Tibial artery (tissue), 4 donors: ENCODE data around the gene ZMYM2.
A peak's percentile ranks its signal among the peaks of the same experiment; 100 is the strongest.

ENCODE experiments used
- DNase-seq, 2 donors: peaks; one replicate each; pipeline ENCODE4 v3.0.0-alpha.2; 2019
- H3K27ac ChIP-seq, 2 donors: fragments of 200-600 bp; sonication (generic) in 1 of 2; 1 replicate in 1 of 2; 2 replicates in 1 of 2; pipeline ENCODE4 v1.5.1; 2018 to 2019; ENCODE audit warnings: mild to moderate bottlenecking in 1 of 2
- H3K27me3 ChIP-seq, 2 donors: fragments of 200-600 bp; sonication (generic) in 1 of 2; one replicate each; pipeline versions ENCODE4 v1.5.1 to v1.6.0; 2016 to 2019
- H3K36me3 ChIP-seq, 3 donors: fragments of 200-600 bp; sonication (generic) in 2 of 3; one replicate each; pipeline ENCODE4 v1.5.1; 2016 to 2019; ENCODE audit warnings: mild to moderate bottlenecking in 2 of 3
- H3K4me1 ChIP-seq, 4 donors: fragments of 200-600 bp; sonication (generic) in 2 of 4; 1 replicate in 3 of 4; 2 replicates in 1 of 4; pipeline ENCODE4 v1.5.1; 2016 to 2019
- H3K4me3 ChIP-seq, 2 donors: fragments of 200-600 bp; sonication (generic) in 1 of 2; 1 replicate in 1 of 2; 2 replicates in 1 of 2; pipeline ENCODE4 v1.5.1; 2018 to 2019; ENCODE audit warnings: mild to moderate bottlenecking in 2 of 2
- H3K9me3 ChIP-seq, 3 donors: fragments of 200-600 bp; sonication (generic) in 1 of 3; one replicate each; pipeline ENCODE4 v1.5.1; 2016 to 2019
- intact Hi-C: fragments of 100-400 bp; cut with DNase I; formaldehyde crosslinking; loops from one replicate; pipeline ENCODE4 v1.15.0; 2023; ENCODE audit warnings: low total_unique reads
- TF ChIP-seq, protein P1 (sequence below), 2 experiments: fragments of 200-600 bp in 1 of 2; fragments of 450-650 bp in 1 of 2; IDR thresholded peaks; one replicate each; pipeline ENCODE4 v1.5.1; 2017 to 2019; ENCODE audit warnings: antibody characterized with exemption in 2 of 2, mild to moderate bottlenecking in 1 of 2, moderate library complexity in 1 of 2

The ZMYM2 gene

DNA sequence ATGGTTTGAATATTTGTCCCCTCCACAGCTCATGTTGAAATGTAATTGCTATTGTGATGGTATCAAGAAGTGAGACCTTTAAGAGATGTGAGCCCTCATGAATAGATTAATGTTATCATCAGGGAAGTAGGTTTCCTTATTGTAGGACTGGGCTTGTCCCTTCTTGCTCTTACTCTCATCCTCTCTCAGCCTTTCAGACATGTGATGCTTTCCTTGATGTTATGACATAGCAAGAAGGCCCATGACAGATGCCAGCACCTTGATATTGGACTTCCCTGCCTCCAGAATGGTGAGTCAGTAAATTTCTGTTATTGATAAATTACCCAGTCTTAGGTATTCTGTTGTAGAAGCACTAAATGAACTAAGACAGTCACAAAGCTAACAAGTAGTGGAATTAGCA, 5.7 kb upstream of the ZMYM2 start:
- Histone ChIP-seq H3K27me3 (no peaks in the 10 kb centered on the region), H3K9me3 (no peaks in the 10 kb centered on the region), H3K27ac (no peak overlapping the region), H3K4me1 (no peaks in the 10 kb centered on the region), H3K36me3 (no peaks in the 10 kb centered on the region), H3K4me3 (no peak overlapping the region)
- no peak for DNase-seq
- intact Hi-C loops = no loop called here
- TF ChIP-seq, protein P1, sequence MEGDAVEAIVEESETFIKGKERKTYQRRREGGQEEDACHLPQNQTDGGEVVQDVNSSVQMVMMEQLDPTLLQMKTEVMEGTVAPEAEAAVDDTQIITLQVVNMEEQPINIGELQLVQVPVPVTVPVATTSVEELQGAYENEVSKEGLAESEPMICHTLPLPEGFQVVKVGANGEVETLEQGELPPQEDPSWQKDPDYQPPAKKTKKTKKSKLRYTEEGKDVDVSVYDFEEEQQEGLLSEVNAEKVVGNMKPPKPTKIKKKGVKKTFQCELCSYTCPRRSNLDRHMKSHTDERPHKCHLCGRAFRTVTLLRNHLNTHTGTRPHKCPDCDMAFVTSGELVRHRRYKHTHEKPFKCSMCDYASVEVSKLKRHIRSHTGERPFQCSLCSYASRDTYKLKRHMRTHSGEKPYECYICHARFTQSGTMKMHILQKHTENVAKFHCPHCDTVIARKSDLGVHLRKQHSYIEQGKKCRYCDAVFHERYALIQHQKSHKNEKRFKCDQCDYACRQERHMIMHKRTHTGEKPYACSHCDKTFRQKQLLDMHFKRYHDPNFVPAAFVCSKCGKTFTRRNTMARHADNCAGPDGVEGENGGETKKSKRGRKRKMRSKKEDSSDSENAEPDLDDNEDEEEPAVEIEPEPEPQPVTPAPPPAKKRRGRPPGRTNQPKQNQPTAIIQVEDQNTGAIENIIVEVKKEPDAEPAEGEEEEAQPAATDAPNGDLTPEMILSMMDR (IDR thresholded peaks at IDR 0.05) = no peak

- TF ChIP-seq, protein P1 (IDR thresholded peaks at IDR 0.05) = no peak
- Histone ChIP-seq H3K27ac (no peak overlapping the region), H3K4me3 (no peak overlapping the region), H3K9me3 (no peaks in the 10 kb centered on the region), H3K36me3 (no peaks in the 10 kb centered on the region), H3K4me1 (peaks cover 0 to 15% (median 11%) of the 10 kb centered on the region in 4 donors), H3K27me3 (no peaks in the 10 kb centered on the region)
- no peak for DNase-seq
- intact Hi-C loops = no loop called here
These were observed 2.5 kb upstream of the ZMYM2 start for GRCh38 chr13:19955873-19956559.

- no peaks in the 10 kb centered on the region for H3K36me3 ChIP-seq
- H3K9me3 ChIP-seq = no peaks in the 10 kb centered on the region
- H3K4me1 ChIP-seq = peaks cover 0 to 28% (median 20%) of the 10 kb centered on the region in 4 donors
- H3K27me3 ChIP-seq = no peaks in the 10 kb centered on the region
- peak overlapping the region; percentile 93 to 94 for H3K4me3 ChIP-seq
- DNase-seq = peak; percentile 79 to 85
- intact Hi-C loops = loop anchor here (2.0 kb wide), 1 partner anchor 95 kb away; the partner anchor contains the start of gene ZMYM5
- H3K27ac ChIP-seq = peak overlapping the region; percentile 96 to 99
- TF ChIP-seq, protein P1 (IDR thresholded peaks at IDR 0.05) = peak; percentile 74 to 77
These were observed 990 bp upstream of the ZMYM2 start for GRCh38 chr13:19957320-19958154.

DNA sequence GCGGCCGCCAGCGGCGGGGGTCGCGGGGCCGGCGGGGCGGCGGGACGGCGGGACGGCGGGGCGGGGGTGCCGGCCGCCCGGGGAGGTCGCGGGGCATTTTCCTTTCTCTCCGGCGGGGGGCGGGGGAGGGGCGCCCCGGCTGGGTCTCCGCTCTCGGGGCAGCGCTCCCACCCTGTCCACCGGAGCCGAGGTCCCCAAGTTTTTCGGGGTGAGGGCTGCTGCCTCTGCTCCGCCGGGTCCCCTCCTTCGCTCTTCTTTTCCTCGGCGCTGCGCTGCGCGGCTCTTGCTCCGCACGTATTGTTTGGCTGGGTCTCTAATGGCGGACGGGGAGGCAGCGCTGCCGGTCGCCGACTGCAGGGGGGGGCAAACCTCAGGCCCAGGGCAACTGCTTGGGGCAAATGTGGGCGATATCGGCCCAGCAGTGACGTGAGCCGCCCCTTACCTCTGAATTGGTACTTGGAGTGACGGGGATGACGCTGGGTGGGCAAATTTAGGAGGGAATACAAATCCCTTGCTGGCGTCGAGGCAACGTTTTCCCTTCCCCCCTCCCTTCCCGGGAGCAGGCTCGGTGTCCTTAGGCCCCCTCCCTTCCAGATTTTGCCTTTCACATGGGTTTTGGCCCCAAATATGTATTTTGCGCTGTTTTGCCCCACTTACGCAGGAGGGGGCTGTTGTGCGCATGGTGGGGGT, 759 bp downstream of the ZMYM2 start:
- peak; percentile 46 to 76 for DNase-seq
- H3K27me3 ChIP-seq = no peaks in the 10 kb centered on the region
- TF ChIP-seq, protein P1 (IDR thresholded peaks at IDR 0.05) = peak; percentile 17 to 29
- intact Hi-C loops = loop anchor here (2.0 kb wide), 1 partner anchor 96 kb away; the partner anchor contains the start of gene ZMYM5
- no peaks in the 10 kb centered on the region for H3K9me3 ChIP-seq
- H3K4me3 ChIP-seq = peak overlapping the region; percentile 93 to 94
- peaks cover 0 to 46% (median 25%) of the 10 kb centered on the region in 4 donors for H3K4me1 ChIP-seq
- H3K27ac ChIP-seq = peak overlapping the region; percentile 96 to 99
- H3K36me3 ChIP-seq = no peaks in the 10 kb centered on the region

GRCh38 chr13:19959831-19960652, 1.5 kb downstream of the ZMYM2 start:
- Histone ChIP-seq H3K9me3 (no peaks in the 10 kb centered on the region), H3K4me1 (peaks cover 0 to 51% (median 25%) of the 10 kb centered on the region in 4 donors), H3K36me3 (no peaks in the 10 kb centered on the region), H3K4me3 (peak overlapping the region; percentile 93 to 94), H3K27me3 (no peaks in the 10 kb centered on the region), H3K27ac (peak overlapping the region; percentile 96 to 99)
- TF ChIP-seq, protein P1 (IDR thresholded peaks at IDR 0.05) = peak; percentile 88 to 97
- intact Hi-C loops = loop anchor here (2.0 to 10.0 kb wide), 2 partner anchors 97 to 325 kb away; partner anchors contain the start of genes MPHOSPH8 and ZMYM5
- DNase-seq = peak; percentile 88 to 92
